Measurements from ENCODE around the gene SLC6A9. TPM values are rescaled to one million over a fixed set of nuclear protein-coding genes. Genes with fewer than 3 reads are reported as not detected.
A peak's percentile ranks its signal among the peaks of the same experiment; 100 is the strongest.

Gene SLC6A9
- total and polyA plus RNA-seq, 2 experiments from 2014 or later: 4.9 to 13.2 TPM

DNA sequence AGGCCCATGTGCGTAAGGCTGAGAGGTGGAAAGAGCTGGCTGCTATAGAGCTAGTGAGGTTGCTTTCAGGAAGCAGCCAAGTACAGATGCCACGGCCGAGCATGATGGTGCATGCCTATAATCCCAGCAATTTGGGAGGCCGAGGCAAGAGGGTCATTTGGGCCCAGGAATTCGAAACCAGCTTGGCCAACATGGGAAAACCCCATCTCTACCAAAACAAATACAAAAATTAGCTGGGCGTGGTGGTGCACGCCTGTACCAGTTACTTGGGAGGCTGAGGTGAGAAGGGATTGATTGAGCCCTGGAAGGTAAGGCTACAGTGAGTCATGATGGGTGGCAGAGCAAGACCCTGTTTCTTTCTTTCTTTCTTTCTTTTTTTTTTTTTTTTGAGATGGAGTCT lies 37.2 kb downstream of the SLC6A9 start:
- Histone ChIP-seq H3K9me3 (ENCODE audit: low read depth) (no peaks in the 10 kb centered on the region), H3K4me1 (ENCODE audit: low read depth) (peaks cover 4% of the 10 kb centered on the region), H3K4me3 (no peak overlapping the region), H3K36me3 (no peaks in the 10 kb centered on the region), H3K27me3 (no peaks in the 10 kb centered on the region), H3K27ac (no peak overlapping the region)
- no peak for DNase-seq (ENCODE audit: low read depth in 1 of 2, low spot score in 1 of 2)
- TF ChIP-seq, protein P1, sequence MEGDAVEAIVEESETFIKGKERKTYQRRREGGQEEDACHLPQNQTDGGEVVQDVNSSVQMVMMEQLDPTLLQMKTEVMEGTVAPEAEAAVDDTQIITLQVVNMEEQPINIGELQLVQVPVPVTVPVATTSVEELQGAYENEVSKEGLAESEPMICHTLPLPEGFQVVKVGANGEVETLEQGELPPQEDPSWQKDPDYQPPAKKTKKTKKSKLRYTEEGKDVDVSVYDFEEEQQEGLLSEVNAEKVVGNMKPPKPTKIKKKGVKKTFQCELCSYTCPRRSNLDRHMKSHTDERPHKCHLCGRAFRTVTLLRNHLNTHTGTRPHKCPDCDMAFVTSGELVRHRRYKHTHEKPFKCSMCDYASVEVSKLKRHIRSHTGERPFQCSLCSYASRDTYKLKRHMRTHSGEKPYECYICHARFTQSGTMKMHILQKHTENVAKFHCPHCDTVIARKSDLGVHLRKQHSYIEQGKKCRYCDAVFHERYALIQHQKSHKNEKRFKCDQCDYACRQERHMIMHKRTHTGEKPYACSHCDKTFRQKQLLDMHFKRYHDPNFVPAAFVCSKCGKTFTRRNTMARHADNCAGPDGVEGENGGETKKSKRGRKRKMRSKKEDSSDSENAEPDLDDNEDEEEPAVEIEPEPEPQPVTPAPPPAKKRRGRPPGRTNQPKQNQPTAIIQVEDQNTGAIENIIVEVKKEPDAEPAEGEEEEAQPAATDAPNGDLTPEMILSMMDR (IDR thresholded peaks at IDR 0.05; ENCODE audit: low read depth, low read length): no peak

DNA sequence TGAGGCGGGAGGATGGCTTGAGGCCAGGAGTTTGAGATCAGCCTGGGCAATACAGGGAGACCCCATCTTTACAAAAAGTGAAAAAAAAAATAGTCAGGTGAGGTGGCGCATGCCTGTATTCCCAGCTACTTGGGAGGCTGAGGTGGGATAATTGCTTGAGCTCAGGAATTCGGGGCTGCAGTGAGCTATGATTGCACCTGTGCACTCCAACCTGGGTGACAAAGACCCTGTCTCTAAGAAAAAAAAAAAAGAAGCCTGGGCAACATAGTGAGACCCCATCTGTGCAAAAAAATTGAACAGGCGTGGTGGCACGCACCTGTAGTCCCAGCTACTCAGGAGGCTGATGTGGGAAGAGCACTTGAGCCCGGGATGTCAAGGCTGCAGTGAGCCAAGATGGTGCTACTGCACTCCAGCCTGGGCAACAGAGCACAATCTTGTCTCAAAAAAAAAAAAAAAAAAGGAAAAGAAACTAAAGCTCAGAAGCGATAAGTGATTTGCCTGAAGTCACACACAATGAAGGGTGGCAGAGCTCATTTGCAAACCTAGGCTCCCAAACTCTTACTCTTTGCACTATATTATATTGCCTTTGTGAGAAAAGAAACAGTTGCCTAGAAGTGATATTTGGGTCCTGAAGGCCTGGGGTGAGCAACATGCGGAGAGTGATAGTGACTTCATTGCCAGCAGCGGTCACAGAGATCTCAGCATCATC lies 37.9 kb downstream of the SLC6A9 start:
- Histone ChIP-seq H3K9me3 (ENCODE audit: low read depth) (no peaks in the 10 kb centered on the region), H3K4me1 (ENCODE audit: low read depth) (peaks cover 4% of the 10 kb centered on the region), H3K4me3 (no peak overlapping the region), H3K36me3 (no peaks in the 10 kb centered on the region), H3K27me3 (no peaks in the 10 kb centered on the region), H3K27ac (no peak overlapping the region)
- DNase-seq (ENCODE audit: low read depth in 1 of 2, low spot score in 1 of 2): no peak
- TF ChIP-seq, protein P1 (IDR thresholded peaks at IDR 0.05; ENCODE audit: low read depth, low read length): no peak

- no peak for DNase-seq (ENCODE audit: low read depth in 1 of 2, low spot score in 1 of 2)
- H3K9me3 ChIP-seq (ENCODE audit: low read depth): no peaks in the 10 kb centered on the region
- no peaks in the 10 kb centered on the region for H3K27me3 ChIP-seq
- peak overlapping the region; percentile 56 for H3K4me3 ChIP-seq
- TF ChIP-seq, protein P1 (IDR thresholded peaks at IDR 0.05; ENCODE audit: low read depth, low read length): no peak
- peak overlapping the region; percentile 28 for H3K27ac ChIP-seq
- H3K36me3 ChIP-seq: no peaks in the 10 kb centered on the region
- H3K4me1 ChIP-seq (ENCODE audit: low read depth): peaks cover 4% of the 10 kb centered on the region
Observed at GRCh38 chr1:43992232-43992995, 38.8 kb downstream of the SLC6A9 start.

GRCh38 chr1:43991476-43992231 lies 39.6 kb downstream of the SLC6A9 start, which contains the start of gene CCDC24:
TSS of gene CCDC24 (plus strand) at chr1:43991599. CDS start at chr1:43991879, 280 bp downstream.
- TF ChIP-seq, protein P1 (IDR thresholded peaks at IDR 0.05; ENCODE audit: low read depth, low read length): no peak
- H3K27ac ChIP-seq: peak within 1 kb of the TSS; percentile 28
- peaks cover 4% of the 10 kb centered on the region for H3K4me1 ChIP-seq (ENCODE audit: low read depth)
- DNase-seq (ENCODE audit: low read depth in 1 of 2, low spot score in 1 of 2): peak; percentile 84 to 86
- no peaks in the 10 kb centered on the region for H3K9me3 ChIP-seq (ENCODE audit: low read depth)
- H3K27me3 ChIP-seq: no peaks in the 10 kb centered on the region
- no peaks in the 10 kb centered on the region for H3K36me3 ChIP-seq
- peak within 1 kb of the TSS; percentile 56 for H3K4me3 ChIP-seq

- Histone ChIP-seq H3K9me3 (ENCODE audit: low read depth) (no peaks in the 10 kb centered on the region), H3K4me3 (peak overlapping the region; percentile 56), H3K4me1 (ENCODE audit: low read depth) (peaks cover 4% of the 10 kb centered on the region), H3K27me3 (no peaks in the 10 kb centered on the region), H3K36me3 (no peaks in the 10 kb centered on the region), H3K27ac (peak overlapping the region; percentile 28)
- TF ChIP-seq, protein P1 (IDR thresholded peaks at IDR 0.05; ENCODE audit: low read depth, low read length): no peak
- DNase-seq (ENCODE audit: low read depth in 1 of 2, low spot score in 1 of 2): no peak
Observed at GRCh38 chr1:43991200-43991475, 40.1 kb downstream of the SLC6A9 start.

Data from cardiac muscle cell (in vitro differentiated cells and primary cell).